Coronary artery (tissue), 2 donors: ENCODE data around the gene SCD5.

Source experiments
- DNase-seq: peaks from one replicate; pipeline ENCODE4 v3.0.0-alpha.2; 2017; ENCODE audit warnings: low spot score
- H3K27ac ChIP-seq, 2 donors: fragments of 200-600 bp; sonication (generic); one replicate each; pipeline ENCODE4 v1.5.1; 2016 to 2019
- H3K4me3 ChIP-seq: fragments of 200-600 bp; sonication (generic); 2 replicates; pipeline ENCODE4 v1.5.1; 2016; ENCODE audit warnings: mild to moderate bottlenecking, moderate library complexity
- TF ChIP-seq, protein P1 (sequence below): fragments of 200-600 bp; sonication (generic); IDR thresholded peaks from one replicate; pipeline ENCODE4 v1.5.1; 2019; ENCODE audit warnings: antibody characterized with exemption

SCD5 gene

DNA sequence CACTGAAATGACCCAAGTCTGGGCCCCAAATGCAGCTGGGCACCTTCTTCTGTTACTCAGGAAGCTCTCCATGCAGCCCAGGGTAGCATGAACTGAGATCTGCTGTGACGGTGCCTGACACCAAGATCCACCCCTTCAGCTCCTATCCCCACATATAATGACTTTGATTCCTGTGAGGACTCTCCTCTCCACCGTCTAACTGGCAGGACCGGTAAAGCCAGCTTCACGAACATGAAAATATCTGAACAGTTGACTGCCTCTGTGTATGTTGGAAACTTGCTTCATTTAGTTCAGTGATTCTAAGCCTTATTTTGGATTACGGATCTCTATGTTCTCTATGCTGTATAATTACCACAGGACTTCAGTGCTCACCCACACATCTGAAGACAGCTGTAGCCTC lies 121.3 kb downstream of the SCD5 start:
- TF ChIP-seq, protein P1, sequence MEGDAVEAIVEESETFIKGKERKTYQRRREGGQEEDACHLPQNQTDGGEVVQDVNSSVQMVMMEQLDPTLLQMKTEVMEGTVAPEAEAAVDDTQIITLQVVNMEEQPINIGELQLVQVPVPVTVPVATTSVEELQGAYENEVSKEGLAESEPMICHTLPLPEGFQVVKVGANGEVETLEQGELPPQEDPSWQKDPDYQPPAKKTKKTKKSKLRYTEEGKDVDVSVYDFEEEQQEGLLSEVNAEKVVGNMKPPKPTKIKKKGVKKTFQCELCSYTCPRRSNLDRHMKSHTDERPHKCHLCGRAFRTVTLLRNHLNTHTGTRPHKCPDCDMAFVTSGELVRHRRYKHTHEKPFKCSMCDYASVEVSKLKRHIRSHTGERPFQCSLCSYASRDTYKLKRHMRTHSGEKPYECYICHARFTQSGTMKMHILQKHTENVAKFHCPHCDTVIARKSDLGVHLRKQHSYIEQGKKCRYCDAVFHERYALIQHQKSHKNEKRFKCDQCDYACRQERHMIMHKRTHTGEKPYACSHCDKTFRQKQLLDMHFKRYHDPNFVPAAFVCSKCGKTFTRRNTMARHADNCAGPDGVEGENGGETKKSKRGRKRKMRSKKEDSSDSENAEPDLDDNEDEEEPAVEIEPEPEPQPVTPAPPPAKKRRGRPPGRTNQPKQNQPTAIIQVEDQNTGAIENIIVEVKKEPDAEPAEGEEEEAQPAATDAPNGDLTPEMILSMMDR: no peak
- H3K27ac ChIP-seq: no peak overlapping the region
- H3K4me3 ChIP-seq: no peak overlapping the region
- no peak for DNase-seq

DNA sequence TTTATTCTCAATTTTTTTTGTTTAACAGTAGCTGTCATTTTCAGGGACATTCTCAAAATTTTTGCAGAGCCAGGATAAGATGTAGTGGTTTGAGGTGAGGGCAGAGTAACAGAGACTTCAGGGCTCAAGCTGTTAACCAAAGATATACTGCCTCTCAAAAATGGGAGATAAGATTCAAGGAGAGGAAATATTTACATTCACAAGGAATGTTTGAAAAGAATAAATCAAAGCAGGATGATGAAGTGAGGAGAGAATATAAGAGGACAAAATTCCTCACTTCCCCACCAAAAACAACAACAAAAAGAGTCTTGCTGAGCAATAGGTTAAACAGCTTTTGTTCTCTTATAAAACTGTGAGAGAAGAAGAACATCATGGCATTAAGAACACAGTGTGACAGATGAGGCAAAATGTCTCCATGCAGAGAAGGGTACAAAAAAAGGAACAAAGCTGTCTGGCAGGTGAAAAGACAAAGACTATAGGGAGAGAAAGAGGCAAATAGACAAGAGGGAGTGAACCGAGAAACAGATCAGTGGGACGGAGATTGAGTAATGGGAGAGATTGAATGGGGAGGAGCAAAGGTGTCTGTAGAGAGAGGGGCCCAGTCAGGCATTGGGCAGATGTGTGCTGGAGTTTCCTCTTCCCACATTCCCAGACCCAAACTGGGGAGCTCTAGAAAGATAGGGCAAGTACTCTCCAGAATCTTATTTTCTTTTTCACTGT lies 130.7 kb downstream of the SCD5 start:
- Histone ChIP-seq H3K4me3 (no peak overlapping the region), H3K27ac (no peak overlapping the region)
- TF ChIP-seq, protein P1: no peak
- no peak for DNase-seq

DNA sequence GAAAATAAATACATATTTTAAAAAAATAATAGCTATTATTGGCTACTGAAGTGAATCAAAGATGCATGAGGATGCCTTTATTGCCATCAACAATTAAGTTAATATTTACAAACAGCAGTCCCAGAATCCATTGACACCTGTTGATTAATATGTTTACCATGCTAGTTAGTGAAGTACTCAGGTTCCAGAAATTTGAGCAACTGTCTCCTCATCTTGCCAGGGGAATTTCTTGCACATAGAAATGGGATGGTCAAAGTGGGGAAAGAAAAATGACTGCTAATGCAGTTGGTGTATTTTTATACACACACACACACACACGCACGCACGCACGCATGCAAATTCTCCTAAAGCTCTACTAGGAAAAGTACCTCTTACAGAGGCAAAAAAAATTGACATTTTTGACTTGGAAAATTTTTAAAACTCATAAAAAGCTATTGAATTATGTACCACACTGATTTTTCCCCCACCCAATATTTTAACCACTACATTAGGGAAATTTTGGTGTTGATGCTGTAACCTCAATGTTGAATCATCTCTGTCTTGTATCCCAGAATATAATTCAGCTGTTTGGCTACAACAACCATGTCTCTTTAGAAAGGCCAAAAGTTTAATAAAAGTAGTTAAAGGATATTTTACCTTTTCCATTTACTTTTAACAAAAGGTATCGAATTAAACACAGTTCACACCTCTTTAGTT lies 131.5 kb downstream of the SCD5 start:
- H3K27ac ChIP-seq: no peak overlapping the region
- no peak for DNase-seq
- no peak overlapping the region for H3K4me3 ChIP-seq
- TF ChIP-seq, protein P1: no peak

DNA sequence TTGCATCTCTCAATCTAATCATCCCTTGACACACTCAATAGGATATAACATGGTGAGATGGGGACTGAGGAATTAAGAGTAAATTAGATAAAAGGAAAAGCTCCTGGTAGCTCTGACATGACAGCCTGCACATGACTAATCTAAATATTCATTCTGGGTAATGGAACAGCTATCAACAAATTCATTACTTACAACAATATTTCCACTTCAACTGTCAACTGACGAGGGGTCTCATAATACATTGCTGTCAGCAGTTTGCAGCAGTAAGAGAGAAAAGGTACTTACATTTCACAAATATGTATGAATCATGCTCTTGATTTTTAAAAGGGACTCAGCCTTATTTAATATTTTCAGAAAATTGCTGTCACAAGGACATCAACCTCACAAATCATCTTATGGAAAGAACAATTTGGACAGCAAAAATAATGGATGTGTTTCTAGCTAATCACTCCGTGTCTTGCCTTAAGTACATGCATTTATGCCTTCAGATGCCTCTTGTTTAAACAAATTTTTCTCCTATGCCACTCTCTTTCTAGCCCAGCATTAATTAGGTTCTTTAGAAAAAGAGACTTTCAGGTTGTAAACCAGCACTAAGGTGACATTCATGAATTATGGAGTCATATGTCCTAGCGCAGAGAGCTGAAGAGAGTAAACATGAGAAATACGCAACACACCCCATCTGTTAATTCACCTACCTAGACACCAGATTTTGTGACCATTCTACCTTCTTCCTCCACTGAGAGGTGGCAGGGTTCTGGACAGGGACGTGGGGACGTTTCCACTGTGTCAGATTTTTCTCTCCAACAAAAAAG lies 137.2 kb downstream of the SCD5 start:
- TF ChIP-seq, protein P1: no peak
- no peak overlapping the region for H3K27ac ChIP-seq
- no peak overlapping the region for H3K4me3 ChIP-seq
- DNase-seq: no peak

DNA sequence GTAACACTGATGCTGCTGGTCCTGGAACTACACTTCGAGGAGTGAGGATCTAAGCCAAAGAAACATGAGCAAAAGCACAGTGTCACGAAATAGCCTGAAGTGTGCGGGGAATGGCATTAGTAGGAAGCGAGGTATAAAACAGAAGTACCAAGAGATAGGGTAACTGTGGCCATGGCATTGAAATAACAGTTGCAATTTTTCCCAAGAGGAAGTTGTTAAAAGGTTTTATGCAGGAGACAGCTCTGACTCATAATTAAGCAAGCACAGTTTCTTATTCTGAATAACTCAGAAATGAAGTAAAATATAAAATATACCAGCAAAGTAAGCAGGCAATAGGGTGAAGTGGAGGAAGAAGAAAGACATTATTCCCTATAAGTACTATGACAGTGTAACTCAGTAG lies 146.5 kb downstream of the SCD5 start:
- DNase-seq: no peak
- Histone ChIP-seq H3K27ac (no peak overlapping the region), H3K4me3 (no peak overlapping the region)
- TF ChIP-seq, protein P1: no peak

DNA sequence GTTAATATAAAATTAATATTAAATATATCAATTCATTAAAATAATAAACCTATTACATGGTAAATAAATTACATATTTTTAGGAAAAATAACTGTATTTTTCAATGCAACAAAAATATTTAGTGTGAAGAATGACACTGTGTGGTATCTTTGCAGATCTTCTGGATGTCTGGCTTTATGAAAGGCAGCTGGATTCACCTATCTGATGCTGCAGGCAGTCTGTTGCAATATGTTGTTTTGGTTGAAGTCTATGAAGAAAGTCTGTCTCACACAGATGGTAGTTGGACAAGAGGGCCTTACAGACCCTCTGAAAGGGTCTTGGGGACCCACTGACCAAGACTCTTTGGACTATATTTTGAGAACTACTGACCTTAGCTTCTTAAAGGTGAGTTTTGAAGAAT lies 147.7 kb downstream of the SCD5 start:
- Histone ChIP-seq H3K27ac (no peak overlapping the region), H3K4me3 (no peak overlapping the region)
- TF ChIP-seq, protein P1: no peak
- DNase-seq: no peak
